GM18517 (cell line): ENCODE results near the gene COX8A.
A peak's percentile ranks its signal among the peaks of the same experiment; 100 is the strongest.
"Not testable (repeated sequence)": the region's sequence is repeated elsewhere in the genome, so short reads cannot be mapped to it uniquely, and the experiment has no call there.

Experiments used
- ATAC-seq: cut with Tn5 transposase; IDR thresholded peaks from one replicate; pipeline ENCODE4 v1.9.1; 2021; ENCODE audit warnings: mild to moderate bottlenecking, moderate library complexity; ENCODE audit not compliant: unreplicated experiment

COX8A gene

GRCh38 chr11:63966444-63966843 lies 8.0 kb upstream of the COX8A start:
- ATAC-seq: no peak

DNA sequence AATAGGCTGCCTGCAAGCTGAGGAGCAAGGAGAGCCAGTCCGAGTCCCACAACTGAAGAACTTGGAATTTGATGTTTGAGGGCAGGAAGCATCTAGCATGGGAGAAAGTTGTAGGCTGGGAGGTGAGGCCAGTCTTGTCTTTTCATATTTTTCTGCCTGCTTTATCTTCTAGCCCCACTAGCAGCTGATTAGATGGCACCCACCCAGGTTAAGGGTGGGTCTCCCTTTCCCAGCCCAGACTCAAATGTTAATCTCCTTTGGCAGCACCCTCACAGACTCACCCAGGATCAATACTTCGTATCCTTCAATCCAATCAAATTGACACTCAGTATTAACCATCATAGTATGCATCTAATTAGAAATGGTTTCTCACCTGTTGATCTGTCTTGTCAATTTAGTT lies 5.0 kb upstream of the COX8A start:
- ATAC-seq: no peak

DNA sequence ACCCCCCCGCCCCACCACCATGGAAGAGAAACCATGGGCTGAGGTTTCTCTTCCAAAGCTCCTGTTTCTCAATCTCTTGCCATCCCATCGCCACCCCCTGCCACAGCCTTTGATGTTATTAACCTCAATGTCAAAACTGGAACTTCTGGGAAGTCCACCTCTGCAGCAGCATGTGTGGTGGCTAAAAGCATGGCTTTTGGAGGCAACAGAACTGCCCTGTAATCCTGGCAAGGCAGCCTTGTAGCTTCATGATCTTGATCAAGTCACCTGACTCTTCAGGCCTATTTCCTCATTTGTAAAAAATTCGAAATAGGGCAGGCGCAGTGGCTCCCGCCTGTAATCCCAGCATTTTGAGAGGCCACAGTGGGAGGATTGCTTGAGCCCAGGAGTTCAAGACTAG lies 3.5 kb upstream of the COX8A start:
- no peak for ATAC-seq

DNA sequence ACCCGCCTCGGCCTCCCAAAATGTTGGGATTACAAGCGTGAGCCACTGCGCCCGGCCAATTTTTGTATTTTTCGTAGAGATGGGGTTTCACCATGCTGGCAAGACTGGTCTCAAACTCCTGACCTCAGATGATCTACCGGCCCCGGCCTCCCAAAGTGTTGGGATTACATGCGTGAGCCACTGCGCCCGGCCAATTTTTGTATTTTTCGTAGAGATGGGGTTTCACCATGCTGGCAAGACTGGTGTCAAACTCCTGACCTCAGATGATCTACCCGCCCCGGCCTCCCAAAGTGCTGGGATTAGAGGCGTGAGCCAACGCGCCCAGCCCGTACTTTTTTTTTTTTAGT lies 535 bp upstream of the COX8A start:
- not testable (repeated sequence) for ATAC-seq

GRCh38 chr11:63978551-63979239 lies 4.3 kb downstream of the COX8A start:
- ATAC-seq: no peak

DNA sequence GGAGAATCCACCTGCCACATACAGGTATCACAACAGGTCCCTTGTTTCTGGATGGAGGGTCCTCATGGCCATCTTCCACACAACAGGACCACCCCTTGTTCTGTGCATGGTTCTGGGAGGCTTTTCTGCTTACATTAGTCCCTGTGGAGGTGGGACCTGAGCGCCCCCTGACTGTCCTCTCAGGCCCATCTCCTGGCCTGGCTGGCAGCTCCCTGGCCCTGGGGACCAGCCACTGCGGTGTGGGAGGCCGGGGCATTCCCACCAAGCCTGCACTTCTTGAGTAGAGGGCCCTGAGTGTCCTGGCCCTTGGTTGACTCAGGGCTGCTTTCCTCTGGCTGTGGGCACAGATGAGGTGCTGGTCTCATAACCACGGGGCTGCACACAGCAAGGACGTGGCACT lies 5.0 kb downstream of the COX8A start:
- ATAC-seq: no peak

GRCh38 chr11:63985812-63986155 lies 11.4 kb downstream of the COX8A start:
- ATAC-seq: no peak

DNA sequence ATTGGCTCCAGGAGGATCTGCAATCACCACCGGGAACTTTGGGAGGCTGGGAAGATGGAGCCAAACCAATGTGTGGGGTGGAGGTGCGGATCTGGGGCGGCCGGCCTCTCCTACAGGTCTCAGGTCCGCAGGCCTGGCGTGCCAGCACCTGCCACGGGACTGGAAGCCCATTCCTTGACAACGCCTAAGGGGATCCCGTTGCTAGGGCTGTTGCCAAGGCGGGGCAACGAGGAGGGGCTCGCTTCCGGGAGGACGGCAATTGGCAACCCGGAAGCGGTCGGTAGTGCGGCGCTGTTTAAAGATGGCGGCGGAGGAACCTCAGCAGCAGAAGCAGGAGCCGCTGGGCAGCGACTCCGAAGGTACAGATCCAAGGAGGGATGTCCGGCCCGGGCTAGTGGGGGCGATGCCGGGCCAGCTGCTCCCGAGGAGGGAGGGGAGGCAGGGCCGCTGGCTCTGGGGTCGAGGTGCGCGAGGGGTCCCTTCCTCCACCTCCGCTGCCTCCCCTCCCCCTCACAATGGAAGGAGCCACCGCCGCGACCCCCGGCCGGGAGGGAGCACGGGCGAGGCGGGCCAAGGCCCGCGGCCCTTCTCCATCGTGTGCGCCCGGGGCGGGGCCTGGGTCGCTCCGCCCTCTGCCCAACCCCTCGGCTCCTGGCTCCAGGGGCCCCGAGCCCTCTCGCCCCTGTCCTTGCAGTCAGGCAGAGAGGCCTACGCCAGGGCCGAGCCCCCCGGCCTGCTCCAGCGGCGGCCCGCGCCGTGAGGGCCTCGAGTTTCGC lies 11.9 kb downstream of the COX8A start, which contains the start of gene OTUB1:
TSS of gene OTUB1 (plus strand) at position 283 of the 776 bp plus-strand sequence. CDS start at position 302, 19 bp downstream.
- peak; percentile 80 for ATAC-seq

DNA sequence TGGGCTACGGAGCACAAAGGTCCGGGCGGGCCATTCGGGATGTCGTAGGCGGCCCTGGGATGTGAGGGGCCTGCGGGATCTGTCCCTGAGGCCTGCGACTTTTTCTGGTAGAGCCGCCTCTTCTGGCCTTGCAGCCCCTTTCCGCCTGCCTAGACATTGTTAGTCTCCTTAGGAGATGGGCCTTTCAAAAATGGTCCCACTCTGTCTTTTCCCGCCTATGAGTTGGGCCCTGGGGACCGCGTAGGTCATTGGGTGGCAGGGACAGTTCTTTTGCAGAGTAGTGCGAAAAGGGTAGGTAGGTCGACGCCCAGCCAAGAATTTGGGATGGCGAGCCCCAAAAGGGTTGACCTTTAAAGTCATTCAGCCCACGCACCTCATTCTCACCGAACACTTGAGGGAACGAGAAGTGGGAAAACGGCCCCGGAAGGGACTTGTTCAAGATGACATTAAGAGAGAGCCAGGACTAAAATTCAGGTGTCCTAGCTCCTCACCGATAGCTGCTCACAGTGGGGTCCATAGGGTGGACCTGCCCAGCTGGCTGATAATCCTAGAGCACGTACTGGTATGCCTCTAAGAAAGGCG lies 12.6 kb downstream of the COX8A start:
- ATAC-seq: no peak

GRCh38 chr11:63991558-63991957 lies 17.1 kb downstream of the COX8A start:
- ATAC-seq: no peak

DNA sequence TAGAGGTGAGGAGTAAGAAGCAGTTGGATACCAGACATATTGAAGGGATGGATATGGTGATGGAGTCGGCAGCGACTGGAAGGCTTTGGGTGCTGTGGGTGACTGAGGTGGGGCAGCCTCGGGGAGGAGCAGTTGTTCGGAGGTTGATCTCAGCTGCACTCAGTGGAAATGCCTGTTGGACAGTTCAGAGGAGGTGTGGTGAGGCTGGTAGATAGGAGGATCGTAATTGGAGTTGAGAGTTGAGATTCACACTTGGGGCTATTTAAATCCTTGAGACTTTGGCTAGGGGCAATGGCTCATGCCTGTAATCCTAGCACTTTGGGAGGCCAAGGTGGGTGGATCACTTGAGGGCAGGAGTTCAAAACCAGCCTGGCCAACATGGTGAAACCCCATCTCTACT lies 18.7 kb downstream of the COX8A start:
- ATAC-seq: no peak

- no peak for ATAC-seq
Measured at GRCh38 chr11:63993993-63994392, 19.6 kb downstream of the COX8A start.

DNA sequence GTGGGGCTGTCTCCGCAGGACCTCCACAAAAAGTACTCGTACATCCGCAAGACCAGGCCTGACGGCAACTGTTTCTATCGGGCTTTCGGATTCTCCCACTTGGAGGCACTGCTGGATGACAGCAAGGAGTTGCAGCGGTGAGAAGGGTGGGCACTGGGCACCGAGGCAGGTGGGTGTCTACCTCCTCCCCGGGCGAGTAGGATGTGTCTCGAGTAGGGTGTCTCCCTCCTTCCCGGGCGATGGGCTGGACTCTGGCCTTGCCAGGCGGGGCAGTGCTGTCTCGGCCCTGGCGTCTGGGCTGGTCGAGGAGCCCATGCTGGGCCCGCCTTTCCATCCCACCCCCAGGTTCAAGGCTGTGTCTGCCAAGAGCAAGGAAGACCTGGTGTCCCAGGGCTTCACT lies 22.1 kb downstream of the COX8A start:
- no peak for ATAC-seq

DNA sequence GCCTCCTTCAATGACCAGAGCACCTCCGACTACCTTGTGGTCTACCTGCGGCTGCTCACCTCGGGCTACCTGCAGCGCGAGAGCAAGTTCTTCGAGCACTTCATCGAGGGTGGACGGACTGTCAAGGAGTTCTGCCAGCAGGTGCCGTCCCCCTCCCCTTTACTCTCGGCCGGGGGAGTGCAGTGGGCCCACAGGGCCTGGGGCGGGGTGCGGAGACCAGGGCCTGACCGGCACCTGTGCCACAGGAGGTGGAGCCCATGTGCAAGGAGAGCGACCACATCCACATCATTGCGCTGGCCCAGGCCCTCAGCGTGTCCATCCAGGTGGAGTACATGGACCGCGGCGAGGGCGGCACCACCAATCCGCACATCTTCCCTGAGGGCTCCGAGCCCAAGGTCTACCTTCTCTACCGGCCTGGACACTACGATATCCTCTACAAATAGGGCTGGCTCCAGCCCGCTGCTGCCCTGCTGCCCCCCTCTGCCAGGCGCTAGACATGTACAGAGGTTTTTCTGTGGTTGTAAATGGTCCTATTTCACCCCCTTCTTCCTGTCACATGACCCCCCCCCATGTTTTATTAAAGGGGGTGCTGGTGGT lies 22.8 kb downstream of the COX8A start:
- ATAC-seq: no peak

DNA sequence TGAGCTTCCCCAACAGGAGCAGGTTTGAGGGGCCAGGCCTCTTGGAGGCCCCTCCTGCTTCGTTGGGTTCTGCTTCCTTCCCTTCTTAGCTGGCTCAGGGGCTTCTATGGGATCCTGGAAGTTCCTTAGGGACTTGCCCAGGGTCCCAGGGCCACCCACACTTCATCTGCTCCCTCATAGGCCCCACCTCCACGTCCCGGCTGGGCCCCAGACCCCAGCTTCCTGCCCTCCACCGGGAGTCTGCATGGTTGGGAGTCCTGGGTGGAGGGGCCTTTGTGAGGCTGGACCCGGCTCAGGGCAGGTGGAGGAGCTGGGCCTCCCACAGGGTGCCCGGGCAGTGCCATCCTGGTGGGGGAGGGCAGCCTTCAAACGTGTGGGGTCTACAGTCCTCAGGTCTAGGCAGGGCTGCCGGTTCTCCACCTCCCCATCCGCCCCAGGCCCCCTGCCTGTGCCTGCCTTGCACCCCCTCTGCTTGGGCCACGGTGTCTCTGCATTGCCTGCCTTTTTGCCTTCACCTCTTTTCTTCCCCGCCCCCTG lies 23.4 kb downstream of the COX8A start:
- ATAC-seq: no peak

DNA sequence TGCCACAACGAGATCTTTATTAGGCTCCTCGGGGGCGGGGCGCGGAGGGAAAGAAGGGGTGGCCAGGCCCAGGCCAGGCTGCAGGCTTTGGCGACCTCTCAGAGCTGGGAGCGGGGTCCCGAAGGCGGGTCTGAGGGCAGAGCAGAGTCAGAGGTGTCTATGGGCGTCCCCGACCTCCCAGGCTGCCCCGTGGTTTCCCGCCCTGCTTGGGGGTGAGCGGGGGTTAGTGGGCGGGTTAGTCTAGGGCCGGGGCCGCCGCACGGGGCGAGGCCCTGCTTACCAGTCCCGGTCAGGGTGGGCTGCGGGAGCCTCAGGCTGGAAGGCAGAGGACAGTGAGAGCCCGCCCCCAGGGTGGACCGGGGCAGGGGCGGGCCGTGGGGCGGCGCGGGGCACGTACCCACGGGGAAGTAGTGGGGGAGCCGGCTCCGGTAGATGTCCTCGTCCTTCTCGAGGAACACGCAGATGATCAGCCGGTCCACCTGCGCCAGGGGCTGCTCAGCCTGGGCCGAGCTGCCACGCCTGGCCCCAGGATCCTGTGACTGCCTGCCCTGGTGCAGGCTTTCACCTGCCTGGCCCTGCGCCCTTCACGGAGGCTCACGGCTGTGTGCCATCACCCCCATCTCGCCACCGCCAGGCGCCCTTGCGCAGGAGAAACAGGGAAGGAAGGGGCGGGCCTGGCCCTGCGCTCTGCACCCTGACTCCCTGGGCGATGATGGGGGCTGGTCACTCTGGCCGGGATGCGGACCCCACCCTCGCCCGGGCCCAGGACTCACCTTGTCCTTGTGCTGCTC lies 24.3 kb downstream of the COX8A start:
- ATAC-seq: no peak

DNA sequence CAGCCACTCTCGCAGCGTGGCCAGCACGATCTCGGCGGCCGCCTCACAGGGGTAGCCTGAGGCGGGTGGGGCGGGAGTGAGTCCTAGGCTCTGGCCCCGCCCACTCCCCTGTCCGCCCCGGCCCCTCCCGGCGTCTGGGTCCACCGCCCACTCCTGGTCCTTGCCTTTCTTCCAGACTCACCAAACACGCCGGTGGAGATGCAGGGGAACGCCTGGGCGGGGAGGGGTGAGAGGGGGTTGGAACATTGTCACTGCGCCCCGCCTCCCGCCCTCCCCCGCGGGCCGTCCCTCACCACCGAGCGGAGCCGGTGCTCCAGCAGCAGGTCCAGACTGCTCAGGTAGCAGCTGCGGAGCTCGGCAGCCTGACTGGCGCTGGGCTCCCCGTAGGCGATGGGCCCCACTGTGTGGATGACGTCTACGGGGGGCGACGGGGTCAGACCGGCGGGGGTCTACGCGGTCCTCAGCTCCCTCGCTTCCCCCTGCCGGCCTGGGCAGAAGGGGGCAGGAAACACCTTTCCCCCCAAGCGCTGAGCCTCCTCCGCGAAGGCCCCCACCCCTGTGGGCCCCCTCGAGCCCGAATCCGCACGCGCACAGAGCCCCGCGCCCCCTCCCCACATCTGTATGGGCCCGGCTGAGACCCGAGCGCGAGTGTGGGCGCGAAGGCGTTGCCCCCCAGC lies 25.1 kb downstream of the COX8A start:
- no peak for ATAC-seq

GRCh38 chr11:64000026-64000739 lies 25.8 kb downstream of the COX8A start:
- no peak for ATAC-seq

- ATAC-seq: no peak
Measured at GRCh38 chr11:64000740-64001483, 26.5 kb downstream of the COX8A start.
